ENCODE results near the gene MPP3. TPM values are rescaled to one million over a fixed set of nuclear protein-coding genes. Genes with fewer than 3 reads are reported as not detected.

Gene MPP3
- total and polyA plus RNA-seq, 10 of the 15 experiments (the other 5 are each of a cell fraction or from before 2014, with no cell fraction given), result not detected

GRCh38 chr17:43879723-43880419, 46.9 kb upstream of the MPP3 start:
- ChIA-PET POLR2A (no interaction called here), SMC1A (ENCODE audit: uncharacterized antibody, unreplicated experiment) (interaction anchor here (1.0 to 1.2 kb wide), 2 partner anchors 9 to 11 kb away, joined by 3 read pairs; no protein-coding TSS in a partner anchor), RAD21 (ENCODE audit: unreplicated experiment) (interaction anchor here (1.2 kb wide), 1 partner anchor 288 kb away, joined by 3 read pairs; no protein-coding TSS in a partner anchor), CTCF (interaction anchor here (0.6 to 1.8 kb wide), 14 partner anchors 9 to 820 kb away, joined by 3 to 8 read pairs (median 5); no protein-coding TSS in a partner anchor)
- ATAC-seq (no peak), FAIRE-seq (no peak), DNase-seq (ENCODE audit: low read depth, low spot score) (no peak)
- no peaks in the 10 kb centered on the region for H3K4me1 ChIP-seq (ENCODE audit: control insufficient read depth, insufficient read depth, low read length)
- no peak overlapping the region for H2AFZ ChIP-seq (ENCODE audit: control insufficient read depth, low read depth, low read length)
- H3K27ac ChIP-seq (ENCODE audit: control insufficient read depth, insufficient read depth), result no peak overlapping the region
- H3K4me3 ChIP-seq, result no peak overlapping the region
- H3K9me3 ChIP-seq (replicated peaks; ENCODE audit: control insufficient read depth, insufficient read depth, low read length), result no peaks in the 10 kb centered on the region
- intact Hi-C loops (cut with micrococcal nuclease; ENCODE audit: unreplicated experiment) (loop anchor here (10.0 kb wide), 1 partner anchor 115 kb away; no protein-coding TSS in a partner anchor), in situ Hi-C loops (cut with MboI) (no loop called here)
- H3K36me3 ChIP-seq (ENCODE audit: control insufficient read depth in 2 of 2, insufficient read depth in 2 of 2, low read length in 1 of 2), result no peaks in the 10 kb centered on the region
- WGBS (ENCODE audit: insufficient coverage, insufficient replicate concordance, low lambda C conversion rate, missing lambda C conversion rate), result 30% methylated on average over 20 of the region's 20 CpGs
- no peaks in the 10 kb centered on the region for H3K79me2 ChIP-seq (ENCODE audit: control insufficient read depth, insufficient read depth, low read length)
- H3K9ac ChIP-seq (ENCODE audit: control insufficient read depth, insufficient read depth, low read length), result no peak overlapping the region
- H4K20me1 ChIP-seq (ENCODE audit: control insufficient read depth, insufficient read depth), result no peaks in the 10 kb centered on the region
- H3K4me2 ChIP-seq (ENCODE audit: control insufficient read depth, insufficient read depth), result no peak overlapping the region
- no TSS peak for BruUV-seq (replicated peaks)
- no peaks in the 10 kb centered on the region for H3K27me3 ChIP-seq (replicated peaks in 1 of 2; ENCODE audit: control insufficient read depth in 2 of 2, insufficient read depth in 2 of 2, low read length in 1 of 2)
- TF ChIP-seq ZBTB40 (IDR thresholded peaks at IDR 0.05; ENCODE audit: borderline replicate concordance) (no peak), STAT1 (conservative IDR thresholded peaks at IDR 0.05) (no peak), FOS (IDR thresholded peaks at IDR 0.05; ENCODE audit: borderline replicate concordance, extremely low read depth, insufficient read length) (no peak), ZZZ3 (IDR thresholded peaks at IDR 0.05; ENCODE audit: control insufficient read depth, insufficient read length, low read depth) (no peak), CHD2 (IDR thresholded peaks at IDR 0.05; ENCODE audit: borderline replicate concordance, low read depth, low read length) (no peak), CTCF (IDR thresholded peaks at IDR 0.05 in 2 of 3, conservative IDR thresholded peaks at IDR 0.05 in 1 of 3; ENCODE audit: control insufficient read depth in 2 of 3, extremely low read depth in 1 of 3, insufficient read depth in 1 of 3, low read depth in 3 of 3, low read length in 3 of 3) (no peak), YBX1 (IDR thresholded peaks at IDR 0.05) (no peak), POU2F2 (IDR thresholded peaks at IDR 0.05; ENCODE audit: borderline replicate concordance, low read depth, low read length) (no peak), KLF5 (IDR thresholded peaks at IDR 0.05; ENCODE audit: partially characterized antibody) (no peak), ZBTB11 (CRISPR knock-in tag; IDR thresholded peaks at IDR 0.05) (no peak), ZNF622 (IDR thresholded peaks at IDR 0.05) (no peak), RAD21 (IDR thresholded peaks at IDR 0.05; ENCODE audit: insufficient read depth, low read depth, low read length) (no peak)

Measured in GM12878 (cell line).